ENCODE measurements around the gene LYPLA2.
"Not testable (repeated sequence)": the region's sequence is repeated elsewhere in the genome, so short reads cannot be mapped to it uniquely, and the experiment has no call there.

Gene LYPLA2

DNA sequence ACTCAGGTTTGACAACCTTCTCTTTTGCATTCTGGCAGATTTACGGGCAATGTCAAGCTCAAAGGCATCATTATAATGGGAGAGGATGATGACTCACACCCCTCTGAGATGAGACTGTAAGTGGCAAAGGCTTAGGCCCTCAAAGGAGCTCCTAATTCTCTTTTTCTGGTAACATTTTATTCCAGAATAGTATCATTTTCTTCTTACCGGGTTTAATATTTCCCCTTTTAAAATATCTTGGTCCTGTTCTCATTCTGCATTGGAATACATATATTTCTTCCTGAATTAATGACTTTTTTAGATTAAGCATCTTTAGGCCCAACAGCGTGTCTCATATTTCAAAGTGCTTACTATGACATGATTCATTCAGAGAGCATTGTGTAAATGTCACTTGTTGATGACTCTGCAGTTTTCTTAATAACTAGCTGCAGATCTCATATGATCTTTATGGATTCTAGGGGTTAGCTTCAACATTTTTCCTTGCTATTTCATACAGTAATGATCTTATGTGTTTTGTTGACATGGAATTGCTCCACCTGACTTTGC lies 11.0 kb upstream of the LYPLA2 start:
- no peak for DNase-seq

- not testable (repeated sequence) for DNase-seq
Observed at GRCh38 chr1:23783141-23783540, 7.8 kb upstream of the LYPLA2 start.

DNA sequence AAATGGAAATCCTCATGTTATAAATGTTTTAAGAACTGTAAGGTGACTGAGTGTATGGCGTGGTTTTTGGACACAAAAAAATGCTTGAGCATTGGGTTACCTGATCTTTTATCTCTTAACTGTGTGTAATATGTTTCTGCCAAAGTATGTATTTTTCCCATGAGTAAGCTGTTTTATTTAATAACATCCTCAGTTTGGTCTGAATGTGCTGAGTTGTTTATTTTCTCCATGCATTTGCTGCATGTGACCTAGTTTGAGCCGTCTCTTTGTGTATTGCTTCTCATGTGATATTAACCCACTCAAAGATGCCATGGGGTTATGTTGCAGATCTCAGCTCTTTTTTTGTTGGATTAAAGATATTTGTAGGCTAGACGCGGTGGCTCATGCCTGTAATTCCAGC lies 6.1 kb upstream of the LYPLA2 start:
- no peak for DNase-seq

DNA sequence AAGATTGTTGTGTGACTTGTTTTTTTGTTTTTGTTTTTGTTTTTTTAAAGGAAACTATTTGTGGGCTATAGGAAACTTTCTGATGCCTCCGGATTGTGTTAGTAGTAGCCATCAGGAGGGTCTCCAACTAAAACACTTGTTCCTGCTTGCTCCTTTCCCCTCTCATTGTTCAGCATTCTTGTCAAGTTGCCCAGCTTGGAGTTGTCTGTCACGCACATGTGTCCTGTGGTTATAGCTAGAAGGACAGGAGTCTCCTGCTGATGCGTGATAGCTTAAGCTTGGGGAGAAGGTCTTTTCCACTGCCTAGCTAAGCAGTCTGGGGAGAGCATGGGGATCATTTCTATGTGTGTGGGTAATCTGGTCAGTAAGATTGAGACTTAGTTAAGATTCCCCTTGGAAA lies 3.2 kb upstream of the LYPLA2 start:
- DNase-seq, result no peak

DNA sequence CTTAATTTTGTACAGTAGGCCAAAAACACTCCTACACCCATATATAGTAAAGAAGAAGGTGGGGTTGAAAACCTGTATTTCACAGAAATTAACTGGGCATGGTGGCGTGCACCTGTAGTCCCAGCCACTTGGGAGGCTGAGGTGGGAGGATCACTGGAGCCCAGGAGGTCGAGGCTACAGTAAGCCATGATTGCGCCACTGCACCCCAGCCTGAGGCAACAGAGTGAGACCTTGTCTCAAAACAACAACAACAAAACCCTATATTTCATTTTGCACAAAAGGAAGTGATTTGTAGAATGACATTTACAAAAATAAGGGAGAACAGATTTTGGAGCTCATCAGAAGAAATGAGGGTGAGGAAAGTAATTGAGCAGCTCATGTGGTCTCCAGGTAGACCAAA lies 2.2 kb upstream of the LYPLA2 start:
- DNase-seq, result no peak

- DNase-seq, result no peak
Observed at GRCh38 chr1:23791516-23792047, 637 bp downstream of the LYPLA2 start.

GRCh38 chr1:23792151-23792945 lies 1.4 kb downstream of the LYPLA2 start:
- no peak for DNase-seq

- no peak for DNase-seq
Observed at GRCh38 chr1:23793018-23793781, 2.3 kb downstream of the LYPLA2 start.

- DNase-seq, result no peak
Observed at GRCh38 chr1:23793861-23794731, 3.2 kb downstream of the LYPLA2 start.

DNA sequence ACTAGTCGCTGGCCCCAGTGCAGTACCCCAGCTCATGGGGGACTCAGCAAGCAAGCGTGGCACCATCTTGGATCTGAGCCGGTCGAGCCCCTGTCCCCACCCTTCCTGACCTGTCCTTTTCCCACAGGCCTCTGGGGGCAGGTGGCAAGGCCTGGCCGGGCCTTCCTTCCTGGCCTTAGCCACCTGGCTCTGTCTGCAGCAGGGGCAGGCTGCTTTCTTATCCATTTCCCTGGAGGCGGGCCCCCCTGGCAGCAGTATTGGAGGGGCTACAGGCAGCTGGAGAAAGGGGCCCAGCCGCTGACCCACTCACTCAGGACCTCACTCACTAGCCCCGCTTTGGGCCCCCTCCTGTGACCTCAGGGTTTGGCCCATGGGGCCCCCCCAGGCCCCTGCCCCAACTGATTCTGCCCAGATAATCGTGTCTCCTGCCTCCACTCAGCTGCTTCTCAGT lies 3.8 kb downstream of the LYPLA2 start:
- not testable (repeated sequence) for DNase-seq

DNA sequence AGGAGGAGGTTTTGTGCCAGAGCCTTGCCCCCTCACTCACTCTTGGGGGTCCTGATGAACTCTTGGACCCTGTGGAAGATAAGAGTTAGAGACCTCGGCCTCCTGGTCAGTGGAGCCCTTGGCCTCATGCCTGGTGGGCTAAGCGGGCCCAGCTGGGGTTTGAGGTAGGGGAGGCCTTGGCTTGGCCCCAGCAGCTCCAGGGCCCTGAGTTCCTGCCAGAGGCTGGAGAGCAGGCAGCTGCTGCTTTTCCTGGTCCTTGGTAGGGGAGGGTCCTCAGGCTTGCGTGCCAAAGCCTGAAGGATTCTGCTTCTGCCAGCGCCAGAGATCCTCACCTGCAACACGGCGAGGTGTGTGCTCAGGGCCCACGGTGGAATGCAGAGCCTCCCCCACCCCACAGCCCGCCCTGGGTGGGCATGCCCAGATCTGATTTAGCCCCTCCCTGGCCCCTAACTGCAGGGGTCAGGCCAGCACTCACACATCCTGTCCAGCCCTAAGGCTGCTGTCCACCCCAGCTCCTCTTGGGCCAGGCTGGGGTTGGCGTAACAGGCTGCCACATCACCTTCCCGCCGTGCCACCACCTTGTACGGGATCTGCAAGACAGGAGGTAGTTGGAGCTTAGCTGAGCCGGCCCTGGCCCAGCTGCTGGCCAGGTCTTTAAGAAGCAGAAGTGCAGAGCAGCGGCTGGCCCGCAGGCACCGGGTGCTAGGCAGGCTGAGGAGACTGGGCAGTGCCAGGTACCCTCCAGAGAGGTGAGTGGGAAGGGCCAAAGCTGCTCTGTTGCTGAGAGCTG lies 4.9 kb downstream of the LYPLA2 start:
- DNase-seq, result no peak

DNA sequence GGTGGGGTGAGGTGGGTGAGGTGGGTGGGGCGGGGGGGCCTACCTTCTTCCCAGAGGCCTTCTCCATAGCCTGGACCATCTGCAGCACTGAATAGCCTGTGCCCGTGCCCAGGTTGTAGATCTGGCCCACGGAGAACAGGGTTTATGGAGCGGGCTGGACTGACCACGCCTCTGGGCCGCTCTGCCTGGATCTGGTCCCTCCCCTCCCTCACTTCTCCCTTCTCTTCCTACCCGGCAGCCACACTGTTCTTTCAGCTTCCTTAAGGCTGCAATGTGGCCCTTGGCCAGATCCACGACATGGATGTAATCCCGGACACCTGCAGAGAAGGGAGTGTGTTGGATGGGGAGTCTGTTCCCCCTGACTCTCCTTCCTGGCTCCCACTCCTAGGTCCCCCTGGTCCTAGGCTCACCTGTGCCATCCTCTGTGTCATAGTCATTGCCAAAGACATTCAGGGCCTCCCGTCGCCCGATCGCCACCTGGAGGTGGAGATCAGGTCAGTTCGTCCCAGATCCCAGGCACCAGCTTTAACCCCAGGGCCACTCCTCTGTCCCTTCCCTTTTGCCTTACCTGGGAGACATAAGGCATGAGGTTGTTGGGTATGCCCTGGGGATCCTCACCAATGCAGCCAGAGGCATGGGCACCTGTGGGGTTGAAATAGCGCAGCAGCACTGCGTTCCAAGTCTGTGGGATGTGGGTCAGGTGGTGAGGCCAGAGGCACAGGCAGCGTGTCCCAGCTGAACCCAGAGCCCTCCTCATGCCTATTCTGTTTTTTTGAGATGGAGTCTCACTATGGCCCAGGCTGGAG lies 5.7 kb downstream of the LYPLA2 start:
- no peak for DNase-seq

GRCh38 chr1:23797478-23798448 lies 6.8 kb downstream of the LYPLA2 start:
- DNase-seq, result no peak

GRCh38 chr1:23798662-23799142 lies 7.8 kb downstream of the LYPLA2 start:
- no peak for DNase-seq

GRCh38 chr1:23799255-23799569 lies 8.3 kb downstream of the LYPLA2 start:
- no peak for DNase-seq

DNA sequence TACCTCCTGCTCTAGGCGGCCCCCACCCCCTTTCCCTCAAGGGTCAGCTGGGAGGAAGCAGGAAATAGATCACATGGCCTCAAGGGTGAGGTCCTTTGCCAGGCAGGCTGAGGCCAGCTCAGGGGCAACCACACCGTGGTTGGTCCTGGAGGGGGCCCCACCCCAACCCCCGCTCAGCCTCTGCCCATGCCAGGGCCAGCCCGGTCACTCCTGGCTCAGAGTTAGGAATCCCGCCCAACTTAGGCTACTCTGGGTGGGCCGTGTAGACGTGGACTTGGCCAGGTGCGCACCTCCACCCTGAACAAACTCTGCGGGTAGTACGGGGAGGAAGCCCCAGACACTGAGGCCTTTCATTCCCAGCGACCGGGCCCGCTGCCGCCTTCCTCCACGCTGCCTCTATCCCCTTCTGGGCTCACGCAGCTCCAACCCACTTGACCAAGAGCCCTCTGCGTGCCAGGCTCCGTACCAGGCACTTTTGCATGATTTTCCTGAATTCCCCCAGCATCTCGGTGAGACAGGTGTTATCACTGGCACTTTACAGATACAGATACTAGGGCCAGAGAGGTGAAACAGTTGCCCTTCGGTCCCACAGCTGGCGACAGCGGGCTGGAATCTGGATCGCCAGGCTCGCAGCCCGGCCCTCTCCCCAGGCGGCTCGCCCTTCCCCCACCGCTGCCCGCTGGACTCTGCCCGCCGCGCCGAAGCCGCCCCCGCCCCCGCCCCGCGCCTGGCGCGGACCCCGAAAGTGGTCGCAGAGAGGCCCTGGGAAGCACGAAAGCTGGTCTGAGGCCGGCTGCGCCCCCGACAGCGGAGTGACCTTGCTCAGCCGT lies 8.8 kb downstream of the LYPLA2 start:
- DNase-seq, result peak in 1 of 2 donors; percentile 10

DNA sequence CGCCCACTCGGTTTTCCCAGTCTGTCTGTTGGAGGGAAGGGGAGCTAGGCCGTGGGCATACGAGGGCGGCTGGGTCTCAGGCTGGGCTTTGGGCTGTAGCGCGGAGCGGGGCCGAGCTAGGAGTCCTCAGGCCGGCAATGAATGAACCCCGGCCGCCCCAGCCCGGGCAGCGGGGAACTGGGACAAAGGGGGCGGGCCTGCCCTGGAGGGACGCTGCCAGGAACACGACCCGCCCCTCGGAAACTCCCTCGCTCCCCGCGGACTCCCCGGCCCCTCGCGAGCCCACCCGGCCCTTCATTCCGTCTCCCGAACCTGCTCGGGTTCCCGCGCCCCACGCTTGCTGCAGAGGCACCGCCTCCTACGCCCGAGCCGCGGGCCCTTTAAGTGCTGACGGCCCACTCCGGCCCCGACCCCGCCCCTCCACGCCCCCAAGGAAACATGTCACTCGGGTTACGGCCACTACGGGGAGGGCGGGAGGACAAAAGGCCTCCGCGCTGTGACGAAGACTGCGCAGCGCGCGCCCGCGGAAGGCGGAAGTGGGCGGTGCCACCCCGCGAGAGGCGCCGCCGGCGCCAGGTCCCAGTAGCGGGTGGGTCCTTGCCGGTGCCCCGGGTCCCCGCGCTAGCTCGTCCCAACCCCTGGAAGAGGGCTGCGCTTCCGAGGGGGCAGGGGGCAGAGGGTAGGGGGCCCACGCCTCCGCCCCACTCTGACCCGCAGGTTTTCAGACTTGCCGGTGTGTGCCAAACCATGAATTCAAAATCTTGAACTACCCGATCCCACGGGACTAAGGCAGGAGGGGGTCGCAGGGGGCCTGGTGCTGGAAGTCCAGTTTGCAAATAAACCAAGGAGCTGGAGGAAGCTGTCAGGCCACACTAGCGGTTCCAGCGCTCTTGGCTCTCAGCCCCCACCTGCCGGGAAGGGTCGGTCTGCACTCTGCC lies 9.7 kb downstream of the LYPLA2 start, which contains the start of gene GALE:
GALE (minus strand) TSS at position 355 of the 938 bp plus-strand sequence. CDS start 1,747 bp downstream, outside the sequence.
- DNase-seq, result peak; percentile 91 to 94
